ENCODE data around the gene KCTD15. TPM values are rescaled to one million over a fixed set of nuclear protein-coding genes. Genes with fewer than 3 reads are reported as not detected.

KCTD15 gene
- polyA plus RNA-seq, 3 donors: 20.6 to 34.1 (median 26.2) TPM

DNA sequence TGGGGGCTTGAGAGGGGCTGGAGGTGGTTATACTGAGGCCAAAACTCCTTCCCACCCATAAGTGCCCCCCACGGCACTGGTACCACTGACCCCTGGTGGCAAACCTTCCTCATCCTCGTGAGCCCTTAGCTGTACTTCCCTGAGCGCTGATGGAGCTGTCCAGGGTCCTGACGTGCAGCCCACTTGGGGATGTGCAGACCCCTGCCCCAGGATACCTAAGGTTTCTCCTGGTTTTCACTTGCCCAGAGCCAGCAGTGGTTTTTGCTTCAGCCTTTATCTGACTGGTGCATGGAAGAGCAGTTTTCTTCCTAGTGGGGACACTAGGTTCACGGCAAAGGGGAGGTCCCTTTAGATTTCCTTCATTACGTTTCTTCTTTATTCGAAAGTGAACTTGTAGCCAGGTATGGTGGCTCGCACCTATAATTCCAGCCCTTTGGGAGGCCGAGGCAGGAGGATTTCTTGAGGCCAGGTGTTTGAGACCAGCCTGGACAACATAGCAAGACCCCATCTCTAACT lies 28.7 kb upstream of the KCTD15 start:
- 36 to 43% (median 40%) methylated on average over 9 of the region's 9 CpGs for WGBS, 3 donors

DNA sequence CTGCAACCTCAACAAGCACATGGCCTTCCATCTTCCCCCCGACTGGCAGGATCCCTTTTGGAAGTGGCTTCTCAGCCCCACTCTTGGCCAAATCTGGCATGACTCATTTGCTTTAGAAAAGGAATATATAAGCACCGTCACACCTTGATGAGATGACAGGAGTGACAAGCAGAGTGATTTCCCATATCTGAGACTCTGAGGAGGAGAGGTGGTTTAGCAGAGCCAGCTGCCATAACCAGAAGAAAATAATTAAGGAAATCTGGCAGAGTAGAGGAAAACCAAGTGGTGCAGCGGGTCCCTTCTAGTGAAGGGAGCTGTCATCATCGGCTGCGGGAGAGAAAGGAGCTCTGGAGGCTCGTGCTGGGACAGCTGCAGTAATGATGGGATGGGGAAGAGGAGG lies 27.5 kb upstream of the KCTD15 start:
- H3K27ac ChIP-seq (ENCODE audit: low read depth, low read length): no peak overlapping the region
- 54 to 74% (median 64%) methylated on average over 6 of the region's 6 CpGs for WGBS, 3 donors

More for the DNA sequence above, 28.7 kb upstream of the KCTD15 start:
- H3K27ac ChIP-seq (ENCODE audit: low read depth, low read length): no peak overlapping the region

DNA sequence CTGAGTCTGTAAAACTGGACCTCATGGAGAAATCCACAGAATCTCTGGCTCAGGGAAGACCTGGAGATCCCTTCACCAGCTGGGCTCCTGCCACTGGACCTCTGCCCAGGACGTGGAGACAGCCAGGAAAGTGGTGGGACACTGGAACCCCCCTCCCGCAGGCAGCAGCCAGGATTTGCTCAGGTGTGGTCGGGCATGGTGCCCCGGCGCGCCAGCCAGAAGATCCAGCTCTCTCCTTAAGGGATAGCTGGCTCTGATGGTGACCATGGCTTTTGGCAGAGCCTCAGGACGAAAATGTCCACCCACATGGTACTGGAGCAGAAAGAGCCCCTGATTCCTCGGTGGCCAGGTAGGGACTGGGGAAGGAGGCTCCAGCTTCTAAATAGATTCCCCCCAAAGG lies 26.6 kb upstream of the KCTD15 start:
- no peak overlapping the region for H3K27ac ChIP-seq (ENCODE audit: low read depth, low read length)
- WGBS, 3 donors: 65 to 74% (median 74%) methylated on average over 8 of the region's 8 CpGs

DNA sequence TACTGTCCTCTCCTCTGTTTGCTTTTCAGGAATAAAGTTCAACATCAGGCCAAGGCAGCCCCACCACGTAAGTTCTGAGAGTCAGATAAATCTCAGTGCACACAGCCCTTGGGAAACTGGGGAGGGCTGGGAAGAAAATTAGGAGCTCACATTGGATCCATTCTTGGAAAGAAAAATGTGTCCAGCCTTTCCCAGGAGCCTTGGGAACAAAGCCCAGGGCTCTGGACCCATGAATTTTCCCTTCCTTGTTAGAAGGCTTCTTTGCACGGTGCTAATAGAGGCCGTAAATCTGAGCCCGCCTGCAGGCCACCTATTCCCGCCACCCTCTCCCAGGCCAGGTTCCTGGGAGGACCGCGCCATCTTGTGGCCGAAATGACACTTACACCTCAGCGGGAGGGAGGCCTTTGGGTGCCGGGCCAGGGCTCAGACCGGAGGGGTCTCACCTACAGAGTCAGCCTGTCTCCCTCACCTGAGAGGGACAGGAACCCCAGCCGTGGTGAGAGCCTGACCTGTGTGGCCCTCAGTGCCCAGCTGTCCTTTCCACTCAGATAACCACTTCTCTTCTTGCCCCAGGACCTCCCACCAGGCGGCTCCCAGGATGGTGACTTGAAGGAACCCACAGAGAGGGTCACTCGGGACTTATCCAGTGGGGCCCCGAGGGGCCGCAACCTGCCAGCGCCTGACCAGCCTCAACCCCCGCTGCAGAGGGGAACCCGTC lies 25.1 kb upstream of the KCTD15 start:
- 27 to 34% (median 27%) methylated on average over 19 of the region's 19 CpGs for WGBS, 3 donors
- H3K27ac ChIP-seq (ENCODE audit: low read depth, low read length): no peak overlapping the region

DNA sequence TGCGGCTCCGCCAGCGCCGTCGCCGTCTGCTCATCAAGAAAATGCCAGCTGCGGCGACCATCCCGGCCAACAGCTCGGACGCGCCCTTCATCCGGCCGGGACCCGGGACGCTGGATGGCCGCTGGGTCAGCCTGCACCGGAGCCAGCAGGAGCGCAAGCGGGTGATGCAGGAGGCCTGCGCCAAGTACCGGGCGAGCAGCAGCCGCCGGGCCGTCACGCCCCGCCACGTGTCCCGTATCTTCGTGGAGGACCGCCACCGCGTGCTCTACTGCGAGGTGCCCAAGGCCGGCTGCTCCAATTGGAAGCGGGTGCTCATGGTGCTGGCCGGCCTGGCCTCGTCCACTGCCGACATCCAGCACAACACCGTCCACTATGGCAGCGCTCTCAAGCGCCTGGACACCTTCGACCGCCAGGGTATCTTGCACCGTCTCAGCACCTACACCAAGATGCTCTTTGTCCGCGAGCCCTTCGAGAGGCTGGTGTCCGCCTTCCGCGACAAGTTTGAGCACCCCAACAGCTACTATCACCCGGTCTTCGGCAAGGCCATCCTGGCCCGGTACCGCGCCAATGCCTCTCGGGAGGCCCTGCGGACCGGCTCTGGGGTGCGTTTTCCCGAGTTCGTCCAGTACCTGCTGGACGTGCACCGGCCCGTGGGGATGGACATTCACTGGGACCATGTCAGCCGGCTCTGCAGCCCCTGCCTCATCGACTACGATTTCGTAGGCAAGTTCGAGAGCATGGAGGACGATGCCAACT lies 24.4 kb upstream of the KCTD15 start:
- 90 to 95% (median 95%) methylated on average over 70 to 72 of the region's 72 CpGs for WGBS, 3 donors

DNA sequence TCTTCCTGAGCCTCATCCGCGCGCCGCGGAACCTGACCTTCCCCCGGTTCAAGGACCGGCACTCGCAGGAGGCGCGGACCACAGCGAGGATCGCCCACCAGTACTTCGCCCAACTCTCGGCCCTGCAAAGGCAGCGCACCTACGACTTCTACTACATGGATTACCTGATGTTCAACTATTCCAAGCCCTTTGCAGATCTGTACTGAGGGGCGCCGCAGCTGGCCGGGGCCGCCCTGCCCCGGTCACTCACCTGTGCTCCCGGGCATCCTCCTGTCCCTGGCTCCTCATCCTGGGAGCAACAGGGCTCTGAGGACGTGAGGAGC lies 23.9 kb upstream of the KCTD15 start:
- no peak overlapping the region for H3K27ac ChIP-seq (ENCODE audit: low read depth, low read length)
- WGBS, 3 donors: 87 to 96% (median 94%) methylated on average over 23 of the region's 23 CpGs

More for the DNA sequence above, 24.4 kb upstream of the KCTD15 start:
- no peak overlapping the region for H3K27ac ChIP-seq (ENCODE audit: low read depth, low read length)

DNA sequence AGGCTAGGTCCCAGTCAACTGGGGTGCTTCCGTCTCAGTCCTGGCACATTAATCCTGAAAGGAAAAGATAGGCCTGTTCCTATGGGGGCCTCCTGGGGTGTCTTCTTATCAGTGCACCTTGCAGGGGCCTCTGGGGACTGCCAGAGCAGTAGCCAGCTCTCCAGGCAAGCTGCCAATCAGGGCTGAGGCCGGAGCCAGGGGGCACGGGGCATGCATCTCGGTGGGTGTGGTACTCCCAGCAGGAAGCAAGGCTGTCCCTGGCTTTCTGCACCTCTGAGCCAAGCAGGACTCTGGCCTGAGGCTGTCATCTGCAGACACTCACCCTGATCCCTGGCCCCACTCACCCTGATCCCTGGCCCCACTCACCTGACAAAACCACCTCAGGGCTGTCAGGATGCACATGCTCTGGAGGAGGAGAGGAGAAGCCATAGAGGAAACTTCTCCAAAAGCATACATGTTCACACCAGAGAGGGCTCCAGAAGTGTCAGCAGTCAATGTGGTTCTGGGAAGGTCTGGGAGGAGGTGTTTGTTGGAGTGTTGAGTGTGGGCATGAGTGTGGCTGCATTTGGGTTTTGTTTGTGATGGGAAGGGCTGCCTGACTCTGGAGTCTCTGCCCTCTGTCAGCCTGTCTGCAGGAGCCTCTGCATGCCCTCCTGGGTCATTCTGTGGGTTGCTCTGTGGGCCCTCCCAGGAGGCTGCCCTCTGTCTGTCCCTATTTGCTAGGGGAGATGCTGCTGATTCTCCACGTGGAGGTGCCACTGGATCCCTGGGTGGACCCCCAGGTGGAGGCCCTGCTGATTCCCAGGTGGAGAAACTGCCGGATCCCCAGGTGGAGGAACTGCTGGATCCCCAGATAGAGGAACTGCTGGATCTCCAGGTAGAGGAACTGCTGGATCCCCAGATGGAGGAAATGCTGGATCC lies 22.7 kb upstream of the KCTD15 start:
- 35 to 46% (median 37%) methylated on average over 6 of the region's 6 CpGs for WGBS, 3 donors
- no peak overlapping the region for H3K27ac ChIP-seq (ENCODE audit: low read depth, low read length)

DNA sequence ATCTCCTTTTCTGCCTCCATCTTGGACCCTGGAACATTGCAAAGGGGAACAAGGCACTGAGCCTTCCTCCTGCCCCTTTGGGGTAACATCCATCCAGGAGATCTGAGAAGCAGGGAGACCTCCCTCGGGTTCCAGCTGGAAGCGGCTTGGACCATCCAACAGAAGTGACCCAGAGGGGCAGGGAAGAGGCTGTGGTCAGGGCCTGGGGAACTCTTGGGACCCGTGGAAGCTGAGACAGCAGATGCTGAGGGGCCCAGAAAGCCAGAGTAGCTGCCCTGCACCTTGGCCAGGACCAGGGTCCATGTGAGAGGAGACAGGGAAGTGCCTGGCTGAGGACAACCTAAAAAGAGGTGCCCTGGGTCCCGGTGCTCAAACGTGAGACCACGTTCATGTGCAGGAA lies 21.9 kb upstream of the KCTD15 start:
- 70 to 75% (median 74%) methylated on average over 6 of the region's 6 CpGs for WGBS, 3 donors
- no peak overlapping the region for H3K27ac ChIP-seq (ENCODE audit: low read depth, low read length)

DNA sequence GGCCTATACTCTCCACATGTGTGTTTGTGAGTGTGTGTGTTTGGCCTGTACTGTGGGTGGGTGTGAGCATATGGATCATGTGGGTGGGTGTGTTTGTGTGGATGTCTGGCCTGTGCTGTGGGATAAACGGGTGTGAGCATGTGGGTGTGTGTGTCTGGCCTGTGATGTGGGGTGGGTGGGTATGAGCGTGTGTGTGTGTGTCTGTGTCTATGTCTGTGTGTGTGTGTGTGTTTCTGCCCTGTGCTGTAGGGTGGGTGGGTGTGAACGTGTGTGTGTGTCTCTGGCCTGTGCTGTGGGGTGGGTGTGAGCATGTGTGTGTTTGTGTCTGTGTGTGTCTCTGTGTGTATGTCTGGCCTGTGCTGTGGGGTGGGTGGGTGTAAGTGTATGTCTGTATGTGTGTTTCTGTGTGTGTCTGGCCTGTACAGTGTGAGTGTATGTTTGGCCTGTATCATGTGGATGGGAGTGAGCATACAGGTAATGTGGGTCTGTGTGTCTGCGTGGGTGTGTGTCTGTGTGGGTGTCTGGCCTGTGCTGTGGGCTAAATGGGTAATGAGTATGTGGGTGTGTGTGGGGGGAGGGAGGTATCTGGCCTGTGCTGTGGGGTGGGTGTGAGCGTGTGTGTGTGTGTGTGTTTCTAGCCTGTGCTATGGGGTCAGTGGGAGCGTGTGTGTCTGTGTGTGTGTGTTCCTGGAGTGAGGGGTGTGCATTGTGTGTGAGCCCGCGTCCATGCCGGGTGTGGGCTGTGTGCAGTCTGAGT lies 20.8 kb upstream of the KCTD15 start:
- WGBS, 3 donors: 74 to 83% (median 79%) methylated on average over 9 of the region's 9 CpGs
- no peak overlapping the region for H3K27ac ChIP-seq (ENCODE audit: low read depth, low read length)

DNA sequence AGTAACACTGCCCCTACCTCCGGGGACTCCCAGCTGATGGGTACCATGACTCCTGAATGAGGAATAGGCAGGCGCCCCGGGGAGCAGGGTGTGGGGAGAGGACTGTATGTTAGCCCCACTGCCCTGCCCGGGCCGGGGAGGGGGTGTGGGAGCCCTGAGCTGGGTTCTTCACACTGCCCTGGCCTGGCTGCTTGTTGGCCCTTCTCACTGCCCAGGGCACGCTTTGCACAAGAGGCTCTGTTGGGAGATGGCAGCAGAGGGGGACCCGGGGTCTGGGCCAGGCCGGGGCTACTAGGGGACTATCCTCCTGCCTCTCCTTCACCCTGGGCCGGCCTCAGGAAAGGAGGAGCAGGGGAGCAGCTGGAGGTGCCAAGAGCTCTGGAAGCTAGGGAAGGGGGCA lies 19.3 kb upstream of the KCTD15 start:
- no peak overlapping the region for H3K27ac ChIP-seq (ENCODE audit: low read depth, low read length)
- WGBS, 3 donors: 70 to 79% (median 77%) methylated on average over 9 of the region's 9 CpGs

DNA sequence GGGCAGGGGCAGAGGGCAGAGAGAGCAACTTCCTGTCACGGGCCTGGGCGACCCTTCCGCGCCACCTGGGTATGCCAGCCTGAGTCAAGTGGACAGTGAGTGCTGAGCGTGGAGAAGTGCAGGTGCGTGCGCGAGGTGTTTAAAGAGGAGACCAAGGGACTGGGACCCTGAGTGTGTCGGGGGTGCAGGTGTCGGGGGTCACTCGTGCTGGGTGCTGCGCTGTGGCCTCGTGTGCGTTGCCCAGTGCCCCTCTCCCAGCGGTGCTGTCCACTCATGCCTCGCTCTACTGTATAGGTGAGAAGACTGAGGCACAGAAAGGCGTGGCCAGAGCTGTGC lies 18.9 kb upstream of the KCTD15 start:
- no peak overlapping the region for H3K27ac ChIP-seq (ENCODE audit: low read depth, low read length)
- 51 to 56% (median 52%) methylated on average over 16 to 17 of the region's 17 CpGs for WGBS, 3 donors

DNA sequence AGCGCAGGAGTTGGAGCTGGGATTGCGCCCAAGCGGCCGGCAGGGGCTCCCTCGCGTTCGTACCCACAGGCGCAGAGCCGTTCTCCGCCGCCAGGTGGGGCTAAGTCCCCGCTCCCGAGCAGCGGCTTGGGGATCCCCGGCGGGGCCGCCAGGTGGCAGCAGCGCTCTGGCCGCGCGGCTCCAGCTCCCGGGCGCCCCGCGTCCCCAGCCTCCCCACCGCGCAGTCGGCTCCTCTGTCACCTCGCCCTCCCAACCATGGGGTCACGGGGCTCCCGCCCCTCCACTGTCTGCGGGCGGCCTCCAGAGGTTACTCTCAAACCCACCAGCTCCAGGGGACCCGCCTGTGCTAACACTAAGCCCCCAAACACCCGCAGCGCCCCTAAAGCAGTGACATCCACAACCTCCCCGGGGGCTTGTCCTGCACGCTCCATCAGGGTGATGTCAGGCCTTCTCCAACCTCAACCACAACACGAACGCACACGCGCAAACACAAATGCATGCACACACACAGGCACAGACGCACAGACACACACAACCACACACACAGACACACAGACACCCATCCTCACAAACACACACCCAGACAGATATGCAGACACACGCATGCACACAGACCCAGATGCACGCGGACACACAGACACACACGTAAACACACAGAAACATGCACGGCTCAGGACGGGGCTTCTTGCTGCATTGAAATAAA lies 18.4 kb upstream of the KCTD15 start:
- no peak overlapping the region for H3K27ac ChIP-seq (ENCODE audit: low read depth, low read length)
- 9 to 17% (median 12%) methylated on average over 42 to 49 of the region's 49 CpGs for WGBS, 3 donors

DNA sequence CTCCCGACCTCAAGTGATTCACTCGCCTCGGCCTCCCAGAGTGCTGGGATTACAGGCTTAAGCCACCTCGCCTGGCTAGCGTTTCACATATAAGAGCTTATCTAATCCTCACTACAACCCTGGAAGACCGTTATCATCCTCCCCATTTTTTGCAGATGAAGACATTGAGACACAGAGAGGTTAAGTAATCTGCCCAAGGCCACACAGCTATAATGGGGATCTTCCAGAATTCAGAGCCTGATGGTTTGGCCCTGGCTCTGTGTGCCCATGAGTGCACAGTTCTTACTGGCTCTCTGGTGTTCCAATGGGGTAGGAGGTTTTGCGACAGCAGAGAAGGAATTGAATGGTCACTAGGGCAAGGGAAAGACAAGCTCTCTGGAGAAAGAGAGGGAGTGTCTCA lies 16.8 kb upstream of the KCTD15 start:
- 84 to 85% (median 85%) methylated on average over 7 of the region's 7 CpGs for WGBS, 3 donors
- H3K27ac ChIP-seq (ENCODE audit: low read depth, low read length): no peak overlapping the region

DNA sequence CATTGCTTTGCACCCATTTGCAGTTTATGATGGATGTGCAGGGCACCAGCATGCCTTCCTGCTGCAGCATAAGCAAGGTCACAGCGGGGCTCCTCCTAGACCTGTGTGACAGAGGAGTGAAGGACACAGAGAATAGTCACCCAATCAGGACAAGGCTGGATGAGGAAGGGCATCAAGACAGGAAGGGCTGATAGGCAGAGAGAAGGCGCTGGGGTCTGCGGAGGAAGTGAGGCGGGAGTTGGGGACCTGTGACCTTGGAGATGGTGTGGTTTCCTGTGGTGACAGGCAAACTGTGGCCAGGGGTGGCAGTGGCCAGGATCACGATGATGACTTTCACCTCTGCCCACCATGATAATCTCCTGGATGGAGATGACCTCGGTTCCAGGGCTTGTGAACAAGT lies 16.4 kb upstream of the KCTD15 start:
- WGBS, 3 donors: 35 to 46% (median 45%) methylated on average over 6 of the region's 6 CpGs
- H3K27ac ChIP-seq (ENCODE audit: low read depth, low read length): no peak overlapping the region

DNA sequence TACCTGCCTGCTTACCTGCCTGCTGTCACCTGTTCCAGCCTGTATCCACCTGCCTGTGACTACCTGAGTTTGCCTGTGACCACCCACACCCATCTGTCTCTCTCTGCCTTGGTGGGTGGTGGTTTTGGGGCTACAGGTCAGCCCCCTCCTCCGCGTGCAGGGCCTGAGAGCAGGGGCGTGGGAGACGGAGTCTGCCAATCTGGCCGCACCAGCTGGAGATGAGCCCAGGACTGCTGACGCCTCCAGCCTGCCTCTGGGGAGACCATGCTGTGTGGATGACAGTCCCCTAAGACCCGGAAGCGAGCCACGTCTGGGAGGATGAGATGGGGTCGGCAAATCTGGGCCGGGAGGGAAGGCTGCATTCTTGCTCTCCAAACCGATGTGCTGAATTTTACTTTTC lies 15.9 kb upstream of the KCTD15 start:
- H3K27ac ChIP-seq (ENCODE audit: low read depth, low read length): no peak overlapping the region
- 42 to 59% (median 45%) methylated on average over 10 to 12 of the region's 12 CpGs for WGBS, 3 donors

DNA sequence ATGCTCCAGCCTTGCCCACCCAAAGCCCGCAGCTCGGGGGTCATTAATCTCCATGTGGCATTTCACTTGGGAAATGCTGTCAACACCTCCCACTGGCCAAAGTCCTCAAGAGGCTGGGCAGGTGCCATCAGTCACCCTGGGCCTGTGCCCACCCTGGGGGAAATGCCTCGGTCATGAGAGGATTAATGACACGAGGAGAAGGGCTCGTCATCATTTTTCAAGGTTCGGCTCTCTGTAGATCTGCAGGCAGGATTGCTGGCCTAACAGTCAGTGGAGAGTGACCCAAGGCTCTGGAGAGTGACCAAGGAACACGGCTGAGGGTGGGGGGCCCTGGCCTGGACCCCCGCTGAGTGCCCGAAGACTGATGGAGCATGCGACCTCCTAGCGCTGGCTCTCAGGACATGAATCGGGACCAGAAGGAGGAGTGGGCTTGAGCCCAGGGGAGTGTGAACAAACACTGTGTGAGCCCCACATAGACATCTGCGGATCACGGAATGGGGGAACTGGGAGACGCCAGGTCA lies 15.2 kb upstream of the KCTD15 start:
- no peak overlapping the region for H3K27ac ChIP-seq (ENCODE audit: low read depth, low read length)
- 62 to 83% (median 80%) methylated on average over 15 of the region's 15 CpGs for WGBS, 3 donors

DNA sequence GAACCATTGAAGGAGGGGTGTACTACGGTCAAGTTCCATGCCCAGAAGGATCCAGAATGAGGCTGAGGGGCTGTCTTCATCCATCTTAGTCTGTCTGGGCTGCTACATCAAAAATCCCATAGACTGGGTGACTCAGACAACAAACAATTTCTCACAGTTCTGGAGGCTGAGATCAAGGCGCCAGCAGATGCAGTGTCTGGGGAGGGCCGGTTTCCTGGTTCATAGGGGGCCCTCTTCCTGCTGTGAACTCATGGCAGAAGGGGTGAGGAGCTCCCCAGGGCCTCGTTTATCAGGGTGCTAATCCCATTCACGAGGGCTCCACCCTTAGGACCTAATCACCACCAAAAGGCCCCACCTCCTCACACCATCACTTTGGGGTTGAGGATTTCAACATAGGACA lies 14.7 kb upstream of the KCTD15 start:
- WGBS, 3 donors: 58 to 67% (median 66%) methylated on average over 5 of the region's 5 CpGs
- no peak overlapping the region for H3K27ac ChIP-seq (ENCODE audit: low read depth, low read length)

All from adipose tissue (tissue), 3 donors.